ENCODE measurements around the gene MTCH2.

DNA sequence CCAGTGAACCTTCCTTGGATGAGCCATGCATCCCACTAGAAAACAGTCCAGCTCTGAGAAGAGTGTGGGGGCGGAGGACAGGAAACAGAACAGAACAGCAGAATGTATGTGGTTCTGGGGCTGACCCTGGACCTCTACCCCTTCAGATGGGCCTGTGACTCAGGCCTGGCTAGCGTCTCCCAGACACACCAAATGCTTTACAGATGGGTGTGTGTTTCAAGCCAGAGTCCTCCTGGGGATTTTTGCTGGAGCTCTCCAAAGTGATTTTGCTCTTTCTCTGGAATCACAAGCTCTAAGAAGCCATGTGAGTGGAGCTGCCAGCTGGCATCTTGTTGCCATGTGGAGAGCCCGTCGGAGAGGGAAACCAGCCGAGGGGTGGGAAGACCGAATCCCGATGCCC lies 35.0 kb downstream of the MTCH2 start:
- TF ChIP-seq, protein P1, sequence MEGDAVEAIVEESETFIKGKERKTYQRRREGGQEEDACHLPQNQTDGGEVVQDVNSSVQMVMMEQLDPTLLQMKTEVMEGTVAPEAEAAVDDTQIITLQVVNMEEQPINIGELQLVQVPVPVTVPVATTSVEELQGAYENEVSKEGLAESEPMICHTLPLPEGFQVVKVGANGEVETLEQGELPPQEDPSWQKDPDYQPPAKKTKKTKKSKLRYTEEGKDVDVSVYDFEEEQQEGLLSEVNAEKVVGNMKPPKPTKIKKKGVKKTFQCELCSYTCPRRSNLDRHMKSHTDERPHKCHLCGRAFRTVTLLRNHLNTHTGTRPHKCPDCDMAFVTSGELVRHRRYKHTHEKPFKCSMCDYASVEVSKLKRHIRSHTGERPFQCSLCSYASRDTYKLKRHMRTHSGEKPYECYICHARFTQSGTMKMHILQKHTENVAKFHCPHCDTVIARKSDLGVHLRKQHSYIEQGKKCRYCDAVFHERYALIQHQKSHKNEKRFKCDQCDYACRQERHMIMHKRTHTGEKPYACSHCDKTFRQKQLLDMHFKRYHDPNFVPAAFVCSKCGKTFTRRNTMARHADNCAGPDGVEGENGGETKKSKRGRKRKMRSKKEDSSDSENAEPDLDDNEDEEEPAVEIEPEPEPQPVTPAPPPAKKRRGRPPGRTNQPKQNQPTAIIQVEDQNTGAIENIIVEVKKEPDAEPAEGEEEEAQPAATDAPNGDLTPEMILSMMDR (IDR thresholded peaks at IDR 0.05; ENCODE audit: poor library complexity, severe bottlenecking), result no peak
- TF ChIP-seq POLR2AphosphoS5 (IDR thresholded peaks at IDR 0.05), result no peak
- TF ChIP-seq TAF1 (IDR thresholded peaks at IDR 0.05; ENCODE audit: low read depth), result no peak
- no peak for TF ChIP-seq MXI1 (conservative IDR thresholded peaks at IDR 0.05; ENCODE audit: poor library complexity, severe bottlenecking)
- TF ChIP-seq EZH2 (IDR thresholded peaks at IDR 0.05; ENCODE audit: borderline replicate concordance, insufficient read depth, low read length, poor library complexity, severe bottlenecking), result no peak
- TF ChIP-seq, protein P2, sequence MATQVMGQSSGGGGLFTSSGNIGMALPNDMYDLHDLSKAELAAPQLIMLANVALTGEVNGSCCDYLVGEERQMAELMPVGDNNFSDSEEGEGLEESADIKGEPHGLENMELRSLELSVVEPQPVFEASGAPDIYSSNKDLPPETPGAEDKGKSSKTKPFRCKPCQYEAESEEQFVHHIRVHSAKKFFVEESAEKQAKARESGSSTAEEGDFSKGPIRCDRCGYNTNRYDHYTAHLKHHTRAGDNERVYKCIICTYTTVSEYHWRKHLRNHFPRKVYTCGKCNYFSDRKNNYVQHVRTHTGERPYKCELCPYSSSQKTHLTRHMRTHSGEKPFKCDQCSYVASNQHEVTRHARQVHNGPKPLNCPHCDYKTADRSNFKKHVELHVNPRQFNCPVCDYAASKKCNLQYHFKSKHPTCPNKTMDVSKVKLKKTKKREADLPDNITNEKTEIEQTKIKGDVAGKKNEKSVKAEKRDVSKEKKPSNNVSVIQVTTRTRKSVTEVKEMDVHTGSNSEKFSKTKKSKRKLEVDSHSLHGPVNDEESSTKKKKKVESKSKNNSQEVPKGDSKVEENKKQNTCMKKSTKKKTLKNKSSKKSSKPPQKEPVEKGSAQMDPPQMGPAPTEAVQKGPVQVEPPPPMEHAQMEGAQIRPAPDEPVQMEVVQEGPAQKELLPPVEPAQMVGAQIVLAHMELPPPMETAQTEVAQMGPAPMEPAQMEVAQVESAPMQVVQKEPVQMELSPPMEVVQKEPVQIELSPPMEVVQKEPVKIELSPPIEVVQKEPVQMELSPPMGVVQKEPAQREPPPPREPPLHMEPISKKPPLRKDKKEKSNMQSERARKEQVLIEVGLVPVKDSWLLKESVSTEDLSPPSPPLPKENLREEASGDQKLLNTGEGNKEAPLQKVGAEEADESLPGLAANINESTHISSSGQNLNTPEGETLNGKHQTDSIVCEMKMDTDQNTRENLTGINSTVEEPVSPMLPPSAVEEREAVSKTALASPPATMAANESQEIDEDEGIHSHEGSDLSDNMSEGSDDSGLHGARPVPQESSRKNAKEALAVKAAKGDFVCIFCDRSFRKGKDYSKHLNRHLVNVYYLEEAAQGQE (IDR thresholded peaks at IDR 0.05; ENCODE audit: borderline replicate concordance), result no peak
